ENCODE measurements around the gene RNU6-1.

DNA sequence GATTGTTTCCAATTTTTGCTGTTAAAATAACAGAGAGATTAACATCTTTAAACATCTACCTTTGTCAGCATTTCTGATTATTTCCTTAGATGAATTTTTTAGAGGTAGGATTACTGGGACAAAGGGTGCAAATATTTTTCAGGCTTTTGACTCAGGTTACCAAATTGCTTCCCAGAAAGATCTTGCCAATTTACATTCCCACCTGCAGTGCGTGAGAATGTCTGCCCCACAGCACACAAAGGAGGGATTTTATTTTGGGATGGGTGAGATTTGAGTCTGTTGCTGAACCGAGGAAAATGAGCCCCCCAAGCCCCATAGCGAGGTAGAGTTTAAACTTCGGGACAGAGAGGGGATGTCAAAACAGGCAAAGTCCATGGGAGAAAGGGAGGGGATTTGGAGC is 25.9 kb upstream of the RNU6-1 start:
- TF ChIP-seq, protein P1, sequence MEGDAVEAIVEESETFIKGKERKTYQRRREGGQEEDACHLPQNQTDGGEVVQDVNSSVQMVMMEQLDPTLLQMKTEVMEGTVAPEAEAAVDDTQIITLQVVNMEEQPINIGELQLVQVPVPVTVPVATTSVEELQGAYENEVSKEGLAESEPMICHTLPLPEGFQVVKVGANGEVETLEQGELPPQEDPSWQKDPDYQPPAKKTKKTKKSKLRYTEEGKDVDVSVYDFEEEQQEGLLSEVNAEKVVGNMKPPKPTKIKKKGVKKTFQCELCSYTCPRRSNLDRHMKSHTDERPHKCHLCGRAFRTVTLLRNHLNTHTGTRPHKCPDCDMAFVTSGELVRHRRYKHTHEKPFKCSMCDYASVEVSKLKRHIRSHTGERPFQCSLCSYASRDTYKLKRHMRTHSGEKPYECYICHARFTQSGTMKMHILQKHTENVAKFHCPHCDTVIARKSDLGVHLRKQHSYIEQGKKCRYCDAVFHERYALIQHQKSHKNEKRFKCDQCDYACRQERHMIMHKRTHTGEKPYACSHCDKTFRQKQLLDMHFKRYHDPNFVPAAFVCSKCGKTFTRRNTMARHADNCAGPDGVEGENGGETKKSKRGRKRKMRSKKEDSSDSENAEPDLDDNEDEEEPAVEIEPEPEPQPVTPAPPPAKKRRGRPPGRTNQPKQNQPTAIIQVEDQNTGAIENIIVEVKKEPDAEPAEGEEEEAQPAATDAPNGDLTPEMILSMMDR (IDR thresholded peaks at IDR 0.05 in 8 of 11, conservative IDR thresholded peaks at IDR 0.05 in 3 of 11): no peak
- no peak for TF ChIP-seq POLR2AphosphoS5 (IDR thresholded peaks at IDR 0.05)
- no peak for TF ChIP-seq POLR2A (IDR thresholded peaks at IDR 0.05)
